C4-2B (cell line): Measurements from ENCODE around the gene DGCR8.

ENCODE experiments used
- CTCF ChIP-seq: fragments of 450-650 bp; conservative IDR thresholded peaks from 2 replicates; pipeline ENCODE4 v1.5.1; 2017; ENCODE audit warnings: mild to moderate bottlenecking
- ZFX ChIP-seq: fragments of 450-650 bp; IDR thresholded peaks from 2 replicates; pipeline ENCODE4 v1.6.1; 2017

GRCh38 chr22:20052309-20053259, 27.5 kb upstream of the DGCR8 start:
- no peak for TF ChIP-seq CTCF
- TF ChIP-seq ZFX = no peak
